Common myeloid progenitor, CD34-positive (primary cell): ENCODE data around the gene TSPAN1.

Source experiments
- CTCF ChIA-PET: fragments of 350-600 bp; sonication (Branson Sonifier 250); formaldehyde crosslinking; loops from one replicate; lab custom pipeline; 2021; ENCODE audit warnings: antibody characterized with exemption; lab: Charles Lee
- POLR2A ChIA-PET: fragments of 350-600 bp; sonication (Branson Sonifier 250); formaldehyde crosslinking; loops from one replicate; lab custom pipeline; 2021; ENCODE audit warnings: antibody characterized with exemption; lab: Charles Lee
- DNase-seq, 3 donors: peaks; one replicate each; pipeline versions ENCODE4 v3.0.0 to v3.0.0-alpha.2; 2013
- H3K27ac ChIP-seq, 2 experiments: 1 replicate in 1 of 2; 2 replicates in 1 of 2; pipeline ENCODE4 v1.7.0; 2013; ENCODE audit warnings: inconsistent platforms in 2 of 2, low read length in 2 of 2, mild to moderate bottlenecking in 2 of 2, low read depth in 1 of 2, moderate library complexity in 1 of 2; ENCODE audit not compliant: severe bottlenecking in 2 of 2, insufficient read depth in 1 of 2, poor library complexity in 1 of 2
- H3K27me3 ChIP-seq, 5 experiments: replicated peaks in 2 of 5; 1 replicate in 3 of 5; 2 replicates in 2 of 5; pipeline versions ENCODE4 v1.6.1 to v1.7.0; 2013; ENCODE audit warnings: low read length in 4 of 5, mild to moderate bottlenecking in 2 of 5, moderate library complexity in 2 of 5, inconsistent platforms in 1 of 5; ENCODE audit not compliant: insufficient read depth in 5 of 5, control insufficient read depth in 4 of 5
- H3K36me3 ChIP-seq, 4 experiments: 1 replicate in 2 of 4; 2 replicates in 2 of 4; pipeline versions ENCODE4 v1.6.1 to v1.7.0; 2013; ENCODE audit warnings: low read length in 3 of 4, control low read depth in 1 of 4, mild to moderate bottlenecking in 1 of 4; ENCODE audit not compliant: control insufficient read depth in 4 of 4, insufficient read depth in 4 of 4
- H3K4me1 ChIP-seq, 4 experiments: 1 replicate in 3 of 4; 2 replicates in 1 of 4; pipeline versions ENCODE4 v1.6.1 to v1.7.1; 2013; ENCODE audit warnings: low read length in 3 of 4, mild to moderate bottlenecking in 3 of 4, control low read depth in 1 of 4, inconsistent platforms in 1 of 4, moderate library complexity in 1 of 4; ENCODE audit not compliant: control insufficient read depth in 4 of 4, insufficient read depth in 4 of 4; ENCODE audit errors: control extremely low read depth in 1 of 4
- H3K4me3 ChIP-seq, 7 experiments: 1 replicate in 4 of 7; 2 replicates in 3 of 7; pipeline versions ENCODE4 v1.5.1 to v1.7.0; 2013; ENCODE audit warnings: mild to moderate bottlenecking in 7 of 7, low read length in 6 of 7, moderate library complexity in 6 of 7, inconsistent platforms in 2 of 7, low read depth in 2 of 7, control low read depth in 1 of 7; ENCODE audit not compliant: insufficient read depth in 4 of 7, control insufficient read depth in 1 of 7; ENCODE audit errors: extremely low read depth in 1 of 7
- H3K9me3 ChIP-seq, 5 experiments: 1 replicate in 4 of 5; 2 replicates in 1 of 5; pipeline versions ENCODE4 v1.6.1 to v1.7.1; 2013; ENCODE audit warnings: low read length in 4 of 5, mild to moderate bottlenecking in 2 of 5, inconsistent platforms in 1 of 5, low read depth in 1 of 5, moderate library complexity in 1 of 5; ENCODE audit not compliant: control insufficient read depth in 4 of 5, insufficient read depth in 2 of 5; ENCODE audit errors: control extremely low read depth in 1 of 5
- WGBS: methylation state at CpG from one replicate; pipeline ENCODE4 v1.1.5; 2013; ENCODE audit not compliant: insufficient coverage; 5-methylcytosine and 5-hydroxymethylcytosine counted together

The TSPAN1 gene

GRCh38 chr1:46132529-46133180, 42.2 kb upstream of the TSPAN1 start, which contains the start of gene PIK3R3:
Gene PIK3R3 (minus strand): TSS chr1:46132629. CDS start chr1:46131952, 677 bp downstream.
- peak; percentile 99 for DNase-seq
- H3K27ac ChIP-seq = peak within 1 kb of the TSS; percentile 90 to 98
- peaks cover 6 to 29% (median 12%) of the 10 kb centered on the region in 5 experiments for H3K27me3 ChIP-seq
- H3K4me3 ChIP-seq = peak within 1 kb of the TSS; percentile 64 to 87 (median 71)
- under 1% methylated on average over 36 of the region's 55 CpGs for WGBS
- no peaks in the 10 kb centered on the region for H3K36me3 ChIP-seq
- POLR2A ChIA-PET = interaction anchor here (1.3 kb wide), 1 partner anchor 34 kb away, joined by 4 read pairs; no protein-coding TSS in a partner anchor
- CTCF ChIA-PET = interaction anchor here (0.7 to 1.7 kb wide), 3 partner anchors 10 to 62 kb away, joined by 3 to 4 read pairs (median 4); no protein-coding TSS in a partner anchor
- H3K9me3 ChIP-seq = no peaks in the 10 kb centered on the region
- peaks cover 3 to 32% (median 26%) of the 10 kb centered on the region in 4 experiments for H3K4me1 ChIP-seq

- WGBS = under 1% methylated on average over 21 of the region's 22 CpGs
- Histone ChIP-seq H3K4me1 (peaks cover 3 to 32% (median 26%) of the 10 kb centered on the region in 4 experiments), H3K27ac (peak overlapping the region; percentile 90 to 98), H3K36me3 (no peaks in the 10 kb centered on the region), H3K4me3 (peak overlapping the region; percentile 64 to 87 (median 71)), H3K9me3 (no peaks in the 10 kb centered on the region), H3K27me3 (peaks cover 6 to 29% (median 12%) of the 10 kb centered on the region in 5 experiments)
- no peak for DNase-seq
- CTCF ChIA-PET = no interaction called here
- POLR2A ChIA-PET = no interaction called here
Observed at GRCh38 chr1:46133181-46133658, 41.7 kb upstream of the TSPAN1 start.

DNA sequence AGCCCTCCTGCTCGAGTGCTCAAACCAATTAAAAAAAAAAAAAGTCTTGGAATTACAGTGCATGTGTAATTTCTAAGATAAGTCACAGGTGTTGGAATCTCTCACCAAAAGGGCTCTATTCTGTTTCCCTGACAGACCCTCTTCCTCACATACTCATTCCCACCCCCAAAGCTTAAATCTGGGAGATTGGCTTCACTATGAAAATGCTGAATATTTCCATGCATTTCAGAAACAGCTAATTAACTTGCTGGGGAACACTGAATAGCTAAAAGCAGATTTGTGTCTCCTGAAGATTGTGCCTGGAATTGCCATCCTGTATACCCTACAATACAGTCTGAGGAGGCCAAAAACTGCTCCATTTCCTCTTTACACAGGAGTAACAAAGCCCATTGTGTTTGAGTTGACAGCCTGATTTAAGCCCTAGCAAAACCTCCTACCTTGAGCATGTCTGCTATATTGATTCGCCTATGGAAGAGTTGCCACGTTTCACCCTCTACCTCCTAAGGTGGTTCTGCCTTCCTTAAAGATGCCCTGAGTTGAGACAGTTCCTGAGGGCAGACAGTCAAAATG, 41.0 kb upstream of the TSPAN1 start:
- Histone ChIP-seq H3K4me3 (peak overlapping the region in 6 of 7 experiments; percentile 64 to 87 (median 72)), H3K27me3 (peaks cover 6 to 29% (median 12%) of the 10 kb centered on the region in 5 experiments), H3K27ac (peak overlapping the region in 1 of 2 experiments; percentile 5), H3K9me3 (no peaks in the 10 kb centered on the region), H3K4me1 (peaks cover 3 to 32% (median 26%) of the 10 kb centered on the region in 4 experiments), H3K36me3 (no peaks in the 10 kb centered on the region)
- POLR2A ChIA-PET = no interaction called here
- CTCF ChIA-PET = interaction anchor here (1.6 kb wide), 1 partner anchor 49 kb away, joined by 3 read pairs; no protein-coding TSS in a partner anchor
- no peak for DNase-seq
- 86% methylated on average over 1 of the region's 3 CpGs for WGBS

DNA sequence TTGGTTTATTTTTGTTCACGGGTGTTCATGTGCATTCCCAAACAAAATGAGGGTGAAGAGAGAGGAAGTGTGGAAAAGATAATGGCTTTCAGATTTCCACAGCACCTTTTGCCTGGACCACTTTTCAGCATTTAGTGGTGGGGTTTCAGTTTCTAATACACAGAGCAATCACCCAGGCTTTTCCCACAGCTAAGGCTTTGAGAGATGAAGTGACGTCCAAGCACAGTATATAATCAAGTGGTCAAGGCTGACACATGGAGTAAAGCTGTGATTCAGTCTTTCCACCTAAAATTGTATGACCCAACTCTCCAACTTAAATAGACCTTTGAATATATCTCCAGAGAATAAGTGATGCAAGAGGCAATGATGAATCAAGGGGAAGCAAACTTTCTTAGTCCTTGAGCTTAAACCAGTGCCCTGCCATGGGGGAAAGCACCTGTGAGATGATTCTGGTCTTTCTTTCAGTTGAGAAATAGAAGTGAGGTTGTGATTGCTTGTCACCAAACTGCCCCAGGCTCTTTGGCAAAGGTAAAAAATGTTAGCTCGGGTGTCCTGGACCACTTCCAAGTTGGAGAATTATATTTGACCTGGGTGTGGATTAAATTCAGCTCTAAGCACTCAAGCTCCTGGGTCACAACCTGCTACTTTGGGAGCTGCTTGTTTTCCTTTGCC, 40.1 kb upstream of the TSPAN1 start:
- no peaks in the 10 kb centered on the region for H3K9me3 ChIP-seq
- peaks cover 3 to 24% (median 9%) of the 10 kb centered on the region in 5 experiments for H3K27me3 ChIP-seq
- H3K36me3 ChIP-seq = no peaks in the 10 kb centered on the region
- no peak overlapping the region for H3K27ac ChIP-seq
- no CpG with 5 or more reads among the region's 3 CpGs for WGBS
- CTCF ChIA-PET = interaction anchor here (1.1 to 1.6 kb wide), 3 partner anchors 12 to 48 kb away, joined by 3 to 4 read pairs (median 3); no protein-coding TSS in a partner anchor
- no peak overlapping the region for H3K4me3 ChIP-seq
- peaks cover 3 to 29% (median 26%) of the 10 kb centered on the region in 4 experiments for H3K4me1 ChIP-seq
- peak in 1 of 3 donors; percentile 7 for DNase-seq
- POLR2A ChIA-PET = no interaction called here

DNA sequence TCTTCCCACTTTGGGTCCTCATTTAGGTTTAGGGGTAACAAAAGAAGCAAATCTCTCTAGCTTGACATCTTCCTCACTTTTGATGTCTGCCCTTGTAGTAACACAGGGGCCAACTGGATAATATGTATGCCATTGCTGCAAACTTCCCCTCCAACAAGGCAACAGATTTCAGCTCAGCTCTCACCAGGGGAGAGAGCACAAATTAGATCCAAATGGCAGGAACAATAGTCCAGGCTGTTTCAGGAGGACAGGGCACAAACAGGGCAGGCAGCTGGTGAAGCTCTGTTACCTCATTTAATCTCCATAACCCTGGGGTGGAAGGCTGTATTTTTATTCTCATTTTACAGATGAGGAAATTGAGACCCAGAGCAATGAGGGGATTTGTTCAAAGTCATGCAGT, 38.2 kb upstream of the TSPAN1 start:
- ChIA-PET CTCF (no interaction called here), POLR2A (no interaction called here)
- H3K27me3 ChIP-seq = peaks cover 0 to 6% (median 2%) of the 10 kb centered on the region in 5 experiments

GRCh38 chr1:46137916-46138315, 37.0 kb upstream of the TSPAN1 start:
- POLR2A ChIA-PET = no interaction called here
- Histone ChIP-seq H3K4me1 (peaks cover 3 to 10% (median 9%) of the 10 kb centered on the region in 4 experiments), H3K36me3 (no peaks in the 10 kb centered on the region), H3K9me3 (no peaks in the 10 kb centered on the region), H3K27ac (no peak overlapping the region), H3K27me3 (peaks cover 0 to 2% (median 0%) of the 10 kb centered on the region in 5 experiments), H3K4me3 (no peak overlapping the region)
- 100% methylated on average over 1 of the region's 3 CpGs for WGBS
- CTCF ChIA-PET = no interaction called here
- DNase-seq = no peak

More for the DNA sequence above, 38.2 kb upstream of the TSPAN1 start:
- Histone ChIP-seq H3K4me1 (peaks cover 3 to 20% (median 18%) of the 10 kb centered on the region in 4 experiments), H3K4me3 (no peak overlapping the region), H3K9me3 (no peaks in the 10 kb centered on the region), H3K36me3 (no peaks in the 10 kb centered on the region), H3K27ac (no peak overlapping the region)
- no peak for DNase-seq
